NCI-H2171 (cell line): ENCODE data around the gene ALS2CL.

Experiments
- DNase-seq: peaks from one replicate; lab custom pipeline; 2025; lab: John Stamatoyannopoulos, UW

Gene ALS2CL

DNA sequence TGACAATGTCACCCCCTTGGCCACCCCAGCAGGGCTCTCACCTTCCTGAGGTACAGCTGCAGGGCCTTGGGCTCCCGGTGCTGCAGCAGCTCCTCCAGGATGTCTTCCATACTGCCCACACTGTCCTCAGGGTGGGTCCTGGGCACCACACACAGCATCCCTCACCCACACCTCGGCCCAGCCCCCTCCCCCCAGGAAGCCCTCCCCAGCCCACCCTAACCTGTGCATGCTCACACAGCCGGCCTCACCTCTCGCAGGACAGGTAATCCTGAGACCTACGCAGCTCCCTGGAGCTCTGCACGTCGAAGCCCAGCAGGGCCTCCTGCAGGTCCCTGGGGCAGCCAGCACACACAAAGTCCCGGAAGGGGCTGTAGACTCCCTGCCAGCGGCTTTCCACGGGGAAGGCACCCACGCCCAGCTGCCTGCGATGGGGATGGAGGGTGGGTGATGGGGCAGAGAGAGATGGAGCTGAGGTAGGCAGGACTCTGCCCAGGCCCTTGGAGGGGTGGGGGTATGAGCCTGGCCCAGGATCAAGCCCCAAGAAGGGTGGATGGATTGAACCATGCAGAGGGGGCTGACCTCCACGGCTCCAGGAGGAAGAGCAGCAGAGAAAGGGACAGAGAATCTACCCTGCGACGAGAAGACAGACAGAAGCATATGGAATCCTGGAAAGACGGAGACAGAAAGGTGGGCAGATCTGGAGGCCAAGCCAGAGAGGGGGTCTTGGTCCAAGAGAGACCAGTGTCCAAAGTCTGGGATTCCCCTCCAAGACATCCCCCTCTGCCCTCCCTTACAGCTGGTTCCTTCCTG is 16.7 kb downstream of the ALS2CL start:
- DNase-seq, result no peak

DNA sequence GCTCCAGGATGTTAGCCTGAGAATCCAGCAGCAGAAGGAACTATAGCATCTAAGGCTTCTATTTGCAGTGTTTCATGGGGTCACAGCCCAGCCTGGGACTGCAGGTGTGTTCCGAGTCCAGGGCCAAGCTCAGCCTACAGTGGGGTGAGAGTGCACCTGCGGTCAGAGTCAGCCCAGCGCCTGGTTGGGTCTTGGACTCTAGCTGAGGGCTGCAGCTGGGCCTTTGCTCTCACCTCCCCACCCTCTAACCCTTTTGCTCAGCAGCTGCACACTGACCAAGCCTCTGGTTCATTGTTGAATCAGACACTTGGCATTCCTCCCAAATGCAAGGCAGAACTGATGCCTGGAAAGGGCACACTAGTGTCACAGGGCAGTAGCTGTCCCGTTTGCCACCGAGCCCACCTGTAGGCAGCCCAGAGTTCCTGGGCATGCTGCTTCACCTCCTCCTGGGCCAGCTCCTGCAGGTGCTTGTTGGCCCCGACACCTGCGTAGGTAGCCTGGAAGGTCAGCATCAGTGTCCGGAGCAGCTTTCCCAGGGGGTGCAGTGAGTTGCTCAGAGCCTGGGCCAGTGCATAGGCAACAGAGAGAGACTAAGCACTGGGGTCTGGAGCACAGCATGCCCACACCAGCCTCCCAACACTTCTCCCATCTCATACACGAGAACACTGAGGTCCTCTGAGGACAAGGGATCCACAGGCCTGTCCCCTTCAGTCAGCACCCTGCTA is 17.5 kb downstream of the ALS2CL start:
- DNase-seq, result no peak

DNA sequence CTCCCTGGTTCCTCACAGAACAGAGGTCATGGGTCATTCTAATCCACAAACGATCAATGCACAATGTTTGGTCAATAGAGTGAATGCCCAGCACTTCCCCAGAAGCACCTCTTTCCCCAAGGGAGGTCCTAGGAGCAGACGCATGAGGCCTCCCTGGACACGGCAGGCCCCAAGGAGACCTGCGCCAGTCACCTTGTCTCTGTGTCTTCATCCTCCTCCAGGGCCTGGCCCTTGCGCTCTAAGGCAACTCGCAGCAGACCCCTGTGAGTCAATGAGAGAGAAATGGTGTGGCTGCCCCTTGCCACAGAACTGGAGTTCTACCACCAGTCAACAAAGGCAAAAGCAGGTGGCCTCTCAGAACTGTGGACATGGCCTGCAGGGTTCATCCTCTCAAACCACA is 18.1 kb downstream of the ALS2CL start:
- no peak for DNase-seq

- DNase-seq, result no peak
Measured at GRCh38 chr3:46674031-46674845, 19.2 kb downstream of the ALS2CL start.

DNA sequence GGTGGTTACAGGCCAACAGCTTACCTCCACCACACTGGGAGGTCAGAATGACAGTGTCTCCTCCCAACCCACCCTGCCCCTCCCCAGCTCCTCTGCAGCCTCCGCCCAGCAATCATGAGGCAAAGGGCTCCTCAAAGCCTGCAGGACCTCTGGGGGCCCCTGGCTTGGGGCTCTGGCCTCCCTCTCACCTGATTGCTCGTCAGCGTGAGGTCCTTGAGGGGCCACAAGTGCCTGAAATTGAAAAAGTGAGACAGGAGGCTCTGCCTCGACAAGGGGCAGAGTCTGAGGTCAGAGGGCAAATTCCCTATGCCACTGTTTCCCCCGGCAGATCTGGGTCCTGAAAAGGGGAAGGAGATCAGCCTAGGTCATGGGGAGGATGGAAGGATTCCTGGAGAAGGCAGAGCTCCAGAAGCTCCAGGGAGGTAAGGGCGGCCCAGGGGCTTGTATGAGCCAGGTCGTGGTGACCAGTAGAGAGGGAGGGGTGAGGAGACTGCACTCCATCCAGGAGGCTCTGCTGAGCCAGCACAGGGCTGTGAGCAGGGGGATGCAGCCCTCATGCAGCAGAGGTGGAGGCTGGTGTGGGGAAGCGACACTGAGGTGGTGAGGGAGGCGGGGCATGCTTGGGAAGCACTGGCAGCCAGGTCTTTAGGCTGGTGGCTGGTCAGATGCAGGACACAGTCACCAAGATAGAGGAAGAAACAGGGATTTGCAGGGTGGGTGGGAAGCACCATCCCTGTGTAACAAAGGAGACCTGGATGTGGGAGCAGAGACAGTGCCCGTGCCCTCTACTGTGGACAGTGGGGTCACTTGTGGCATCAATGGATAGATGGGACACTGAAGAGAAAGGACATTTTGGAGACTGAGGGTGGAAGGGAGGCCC is 20.1 kb downstream of the ALS2CL start:
- DNase-seq, result no peak

- DNase-seq, result no peak
Measured at GRCh38 chr3:46672349-46672695, 21.2 kb downstream of the ALS2CL start.

DNA sequence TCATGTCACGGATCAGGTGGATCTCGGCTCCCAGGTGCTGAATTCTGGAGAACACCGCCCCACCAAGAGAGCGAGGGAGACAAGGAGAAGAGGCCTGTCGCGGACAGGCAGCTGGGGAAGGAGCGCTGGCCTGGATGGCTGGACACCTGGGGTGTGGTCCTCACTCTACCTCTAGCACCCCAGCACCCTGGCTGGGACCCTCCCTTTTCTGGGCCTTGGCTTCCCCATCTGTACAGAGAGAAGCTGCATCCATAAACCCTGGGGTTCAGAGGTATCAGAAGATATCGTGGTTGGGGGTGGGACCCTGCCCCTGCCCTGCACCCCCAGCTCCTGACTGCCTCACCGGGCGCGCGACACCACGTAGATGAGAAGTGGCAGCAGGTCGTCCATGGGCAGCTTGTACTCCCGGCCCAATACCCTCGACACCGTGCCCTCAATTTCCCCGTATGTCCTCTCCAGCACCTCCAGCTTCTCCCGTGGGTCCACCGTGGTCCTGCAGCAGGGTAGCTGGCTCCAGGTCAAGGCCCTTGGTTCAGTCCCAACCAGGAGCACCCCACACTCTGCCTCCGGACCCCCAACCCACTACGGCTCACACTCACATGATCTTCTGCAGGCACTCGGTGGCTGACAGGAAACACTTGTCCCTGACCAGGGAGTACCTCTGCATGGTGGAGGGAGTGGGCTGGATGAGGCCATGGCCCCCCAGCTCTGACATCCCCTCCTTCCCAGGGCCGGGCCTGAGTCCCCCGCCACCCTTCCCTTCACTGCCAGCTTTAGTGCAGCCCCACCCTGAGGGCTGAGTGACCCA is 21.7 kb downstream of the ALS2CL start:
- no peak for DNase-seq

DNA sequence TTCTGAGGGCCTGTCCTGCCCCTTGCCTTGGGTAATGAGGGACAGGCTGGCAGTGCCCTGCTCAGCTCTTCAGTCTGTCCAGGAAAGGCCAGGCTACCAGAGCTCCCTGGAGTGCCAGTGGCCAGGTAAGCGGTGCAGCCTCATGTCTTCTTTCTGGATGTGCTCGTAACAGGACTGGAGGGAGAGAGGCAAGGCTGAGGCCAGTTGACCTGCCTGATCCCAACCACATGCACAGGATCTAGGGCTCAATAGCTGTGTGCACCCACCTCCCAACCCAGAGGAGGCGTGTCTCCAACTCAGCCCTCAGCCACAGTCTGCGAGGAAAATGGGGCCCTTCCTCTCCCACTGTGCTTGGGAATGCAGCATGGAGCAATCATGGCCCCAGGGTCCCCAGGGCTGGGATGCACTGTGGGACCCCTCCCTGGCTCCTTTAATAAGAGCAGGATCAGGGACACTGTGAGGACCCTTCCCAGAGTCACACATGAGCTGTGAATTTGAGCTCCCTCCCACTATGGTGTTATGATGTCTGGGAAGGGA is 22.5 kb downstream of the ALS2CL start:
- no peak for DNase-seq

DNA sequence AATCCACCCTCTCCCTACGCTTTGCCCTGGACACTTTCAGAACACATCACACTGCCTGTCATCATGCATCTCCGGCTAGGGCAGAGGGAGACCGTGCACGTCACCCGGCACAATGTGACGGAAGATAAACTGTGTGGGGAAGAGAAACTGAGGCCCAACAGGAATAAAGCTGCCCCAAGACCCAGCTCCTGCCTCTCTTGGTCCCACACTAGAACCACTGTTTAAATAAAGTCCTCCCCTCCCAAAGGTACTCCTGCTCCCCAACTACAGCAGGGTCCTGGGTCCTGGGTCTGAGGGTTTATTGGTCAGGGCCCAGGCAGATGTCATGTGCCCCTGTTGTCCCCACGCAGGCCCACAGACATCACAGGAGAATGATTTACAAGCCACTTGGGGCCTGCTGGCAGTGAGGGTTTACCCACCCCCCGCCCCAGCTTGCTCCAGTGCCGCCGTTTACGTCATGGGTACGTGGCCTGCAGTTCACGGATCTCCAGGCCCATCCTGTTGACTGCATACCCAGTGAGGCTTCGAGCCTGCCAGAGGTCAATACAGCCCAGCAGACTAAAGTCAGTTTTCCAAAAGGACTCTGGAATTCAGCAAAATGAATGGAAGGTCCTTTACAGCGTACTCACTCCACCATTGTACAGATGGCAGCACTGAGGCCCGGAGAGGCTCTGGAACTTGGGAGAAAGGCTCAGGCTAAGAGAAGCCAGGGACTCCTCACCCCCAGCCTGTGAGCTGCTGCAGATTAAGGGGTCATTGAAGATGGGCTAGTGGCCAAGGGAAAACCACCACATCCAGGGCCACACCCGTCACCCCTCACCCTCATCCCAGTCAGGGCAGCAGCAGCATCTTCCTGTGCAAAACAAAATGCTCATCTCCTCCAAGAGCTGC is 23.2 kb downstream of the ALS2CL start:
- no peak for DNase-seq

- no peak for DNase-seq
Measured at GRCh38 chr3:46669191-46669999, 24.1 kb downstream of the ALS2CL start.

GRCh38 chr3:46668591-46668990 is 24.9 kb downstream of the ALS2CL start:
- DNase-seq, result no peak

DNA sequence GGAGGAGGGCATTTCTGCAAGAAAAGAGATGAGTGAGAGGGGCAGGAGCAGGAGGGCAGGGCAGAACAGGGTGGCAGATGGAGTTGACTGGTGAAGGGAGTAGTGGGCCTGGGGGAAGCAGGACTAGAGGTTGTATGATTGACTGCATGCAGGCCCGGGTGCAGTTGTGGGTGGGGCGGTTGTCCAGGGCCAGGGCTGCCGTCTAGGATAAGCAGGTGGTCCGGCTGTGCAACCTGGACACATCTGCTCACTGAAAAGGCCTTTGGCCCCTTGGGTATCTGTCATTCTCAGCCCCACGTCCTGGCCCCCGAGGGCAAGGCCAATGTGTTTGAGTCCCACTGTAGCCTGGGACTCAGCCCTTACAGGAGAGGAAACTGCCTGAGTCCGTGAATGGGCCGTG is 25.4 kb downstream of the ALS2CL start:
- no peak for DNase-seq

DNA sequence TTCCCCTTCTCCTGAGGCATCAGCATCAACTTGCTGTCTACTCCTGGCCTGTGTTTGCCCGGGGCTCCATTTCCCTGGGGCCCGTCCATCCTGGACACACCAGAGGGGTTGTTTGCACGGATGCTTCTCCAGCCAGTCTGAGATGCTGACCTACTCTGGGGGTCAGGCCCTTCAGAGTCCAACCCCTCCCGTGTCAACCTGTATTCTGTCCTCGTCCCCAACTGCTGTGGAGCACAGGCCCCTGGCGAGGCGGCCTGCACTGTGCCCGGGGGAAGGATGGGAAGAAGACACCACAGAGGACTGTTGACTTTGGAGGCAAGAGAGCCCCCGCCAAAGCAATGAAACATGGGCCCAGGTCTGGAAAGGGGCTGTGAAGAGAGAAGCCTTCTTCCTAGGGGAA is 25.8 kb downstream of the ALS2CL start:
- DNase-seq, result no peak

DNA sequence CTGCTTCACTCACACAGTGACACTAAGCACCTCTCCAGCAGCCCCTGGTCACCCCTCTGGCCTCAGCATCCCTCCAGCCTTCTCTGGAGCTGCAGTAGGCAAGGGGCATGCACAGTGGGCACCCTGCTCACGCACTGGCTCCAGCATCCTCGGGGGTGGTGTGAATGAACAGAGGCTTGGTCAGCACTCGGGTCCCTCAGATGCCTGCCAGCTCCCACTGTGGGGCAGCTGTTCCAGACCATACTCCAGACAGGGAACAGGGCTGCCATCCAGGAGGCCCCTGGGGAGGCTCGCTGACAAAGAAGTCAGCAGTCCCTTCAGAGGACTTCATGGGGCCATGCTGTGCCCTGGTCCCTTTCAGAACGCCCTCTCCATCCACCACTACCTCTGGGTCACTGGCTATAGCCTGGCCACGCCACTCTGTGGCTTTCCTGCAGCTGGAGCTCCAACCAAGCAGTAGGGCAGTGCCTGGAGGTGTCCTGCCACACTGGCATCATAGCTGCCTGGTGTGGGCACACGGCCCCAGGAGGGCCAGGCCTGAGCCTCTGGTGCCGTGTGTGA is 26.3 kb downstream of the ALS2CL start:
- DNase-seq, result no peak

DNA sequence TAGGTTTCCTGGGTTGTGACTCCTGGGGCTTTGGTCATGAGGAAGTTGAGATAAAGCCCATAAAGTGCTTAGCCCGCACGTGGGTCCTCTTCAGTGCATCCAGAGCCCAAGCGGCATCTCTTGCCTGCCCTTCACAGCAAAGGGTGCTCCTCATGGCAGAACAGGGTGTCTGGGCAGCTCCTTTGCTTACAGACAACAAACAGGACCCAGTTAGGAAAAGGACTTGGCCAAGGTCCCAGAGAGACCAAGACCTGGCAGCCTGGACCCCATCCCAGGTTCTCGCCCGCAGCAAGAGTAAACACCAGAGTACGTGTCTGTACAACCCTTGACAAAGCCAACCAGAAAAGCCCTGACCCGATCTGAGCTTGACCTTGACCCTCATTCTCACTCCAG is 27.0 kb downstream of the ALS2CL start:
- DNase-seq, result no peak

GRCh38 chr3:46665763-46666452 is 27.6 kb downstream of the ALS2CL start:
- DNase-seq, result no peak

- no peak for DNase-seq
Measured at GRCh38 chr3:46664971-46665762, 28.3 kb downstream of the ALS2CL start.
